ENCODE measurements around the gene ASB6.

DNA sequence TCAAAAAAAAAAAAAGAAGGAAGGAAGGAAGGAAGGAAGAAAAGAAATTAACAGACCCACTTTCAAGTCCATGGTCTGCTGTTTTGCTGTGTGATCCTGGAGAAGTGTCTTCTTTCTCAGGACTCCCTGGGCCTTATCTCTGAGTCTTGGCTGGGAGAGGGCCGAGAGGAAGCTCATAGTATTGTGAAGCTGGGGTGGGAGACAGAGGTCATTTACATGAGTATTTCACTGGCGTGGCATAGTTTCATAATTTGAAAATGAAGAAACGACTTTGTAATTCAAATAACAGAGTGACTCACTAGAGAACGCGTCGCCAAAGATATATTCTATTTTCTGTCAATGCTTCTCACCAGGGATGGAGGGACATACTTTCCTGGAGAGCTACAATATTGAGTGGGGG is 18.6 kb downstream of the ASB6 start:
- TF ChIP-seq CTCF (IDR thresholded peaks at IDR 0.05), result no peak
- no peak for TF ChIP-seq EZH2 (IDR thresholded peaks at IDR 0.05; ENCODE audit: borderline replicate concordance, insufficient read depth, low read depth, low read length, poor library complexity, severe bottlenecking)
